ENCODE data around the gene PHF13. TPM values are rescaled to one million over a fixed set of nuclear protein-coding genes. Genes with fewer than 3 reads are reported as not detected.

Gene PHF13
- total and polyA plus RNA-seq, 9 of the 15 experiments (the other 6 are each of a cell fraction or from before 2014, with no cell fraction given), result 1.8 to 36.1 (median 11.7) TPM

- TF ChIP-seq ZBTB40 (IDR thresholded peaks at IDR 0.05) (no peak), ZBTB40 (CRISPR knock-in tag; IDR thresholded peaks at IDR 0.05) (no peak), MLLT1 (IDR thresholded peaks at IDR 0.05) (no peak), TGIF2 (CRISPR knock-in tag; IDR thresholded peaks at IDR 0.05) (no peak), U2AF1 (optimal IDR thresholded peaks at IDR 0.05; ENCODE audit: low read depth, low read length) (no peak), ZBTB5 (IDR thresholded peaks at IDR 0.05) (no peak)
Measured at GRCh38 chr1:6596351-6596750, 17.2 kb upstream of the PHF13 start (continued).

All from K562 (cell line).